ENCODE measurements around the gene ASXL1. TPM values are rescaled to one million over a fixed set of nuclear protein-coding genes. Genes with fewer than 3 reads are reported as not detected.

Gene ASXL1
- total RNA-seq, 1 experiment from 2014 or later: 22.7 TPM

- ChIA-PET CTCF (interaction anchor here (0.5 to 2.9 kb wide), 15 partner anchors 9 to 211 kb away, joined by 3 to 19 read pairs (median 4); no protein-coding TSS in a partner anchor), POLR2A (interaction anchor here (0.8 to 1.0 kb wide), 2 partner anchors 8 to 17 kb away, joined by 3 read pairs; no protein-coding TSS in a partner anchor)
- no peaks in the 10 kb centered on the region for H3K27me3 Mint-ChIP-seq (ENCODE audit: low read depth)
- H3K9me3 Mint-ChIP-seq: no peaks in the 10 kb centered on the region
- no peak for ATAC-seq
- peaks cover 6% of the 10 kb centered on the region; the same call in 1 of the 2 replicates for H3K36me3 Mint-ChIP-seq
- TF ChIP-seq IRF1 (CRISPR knock-in tag; IDR thresholded peaks at IDR 0.05): no peak
- TF ChIP-seq AFF4 (CRISPR knock-in tag; IDR thresholded peaks at IDR 0.05; ENCODE audit: borderline replicate concordance): no peak
- TF ChIP-seq SP1 (CRISPR knock-in tag; conservative IDR thresholded peaks at IDR 0.05): no peak
- TF ChIP-seq, protein P1, sequence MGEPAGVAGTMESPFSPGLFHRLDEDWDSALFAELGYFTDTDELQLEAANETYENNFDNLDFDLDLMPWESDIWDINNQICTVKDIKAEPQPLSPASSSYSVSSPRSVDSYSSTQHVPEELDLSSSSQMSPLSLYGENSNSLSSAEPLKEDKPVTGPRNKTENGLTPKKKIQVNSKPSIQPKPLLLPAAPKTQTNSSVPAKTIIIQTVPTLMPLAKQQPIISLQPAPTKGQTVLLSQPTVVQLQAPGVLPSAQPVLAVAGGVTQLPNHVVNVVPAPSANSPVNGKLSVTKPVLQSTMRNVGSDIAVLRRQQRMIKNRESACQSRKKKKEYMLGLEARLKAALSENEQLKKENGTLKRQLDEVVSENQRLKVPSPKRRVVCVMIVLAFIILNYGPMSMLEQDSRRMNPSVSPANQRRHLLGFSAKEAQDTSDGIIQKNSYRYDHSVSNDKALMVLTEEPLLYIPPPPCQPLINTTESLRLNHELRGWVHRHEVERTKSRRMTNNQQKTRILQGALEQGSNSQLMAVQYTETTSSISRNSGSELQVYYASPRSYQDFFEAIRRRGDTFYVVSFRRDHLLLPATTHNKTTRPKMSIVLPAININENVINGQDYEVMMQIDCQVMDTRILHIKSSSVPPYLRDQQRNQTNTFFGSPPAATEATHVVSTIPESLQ (CRISPR knock-in tag; IDR thresholded peaks at IDR 0.05): no peak
- TF ChIP-seq CBFB (CRISPR knock-in tag; IDR thresholded peaks at IDR 0.05; ENCODE audit: low read depth): no peak
- TF ChIP-seq, protein P2, sequence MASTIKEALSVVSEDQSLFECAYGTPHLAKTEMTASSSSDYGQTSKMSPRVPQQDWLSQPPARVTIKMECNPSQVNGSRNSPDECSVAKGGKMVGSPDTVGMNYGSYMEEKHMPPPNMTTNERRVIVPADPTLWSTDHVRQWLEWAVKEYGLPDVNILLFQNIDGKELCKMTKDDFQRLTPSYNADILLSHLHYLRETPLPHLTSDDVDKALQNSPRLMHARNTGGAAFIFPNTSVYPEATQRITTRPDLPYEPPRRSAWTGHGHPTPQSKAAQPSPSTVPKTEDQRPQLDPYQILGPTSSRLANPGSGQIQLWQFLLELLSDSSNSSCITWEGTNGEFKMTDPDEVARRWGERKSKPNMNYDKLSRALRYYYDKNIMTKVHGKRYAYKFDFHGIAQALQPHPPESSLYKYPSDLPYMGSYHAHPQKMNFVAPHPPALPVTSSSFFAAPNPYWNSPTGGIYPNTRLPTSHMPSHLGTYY (CRISPR knock-in tag; IDR thresholded peaks at IDR 0.05): no peak
- no peak for TF ChIP-seq ATF2 (CRISPR knock-in tag; IDR thresholded peaks at IDR 0.05; ENCODE audit: borderline replicate concordance, low read depth)
- TF ChIP-seq, protein P3, sequence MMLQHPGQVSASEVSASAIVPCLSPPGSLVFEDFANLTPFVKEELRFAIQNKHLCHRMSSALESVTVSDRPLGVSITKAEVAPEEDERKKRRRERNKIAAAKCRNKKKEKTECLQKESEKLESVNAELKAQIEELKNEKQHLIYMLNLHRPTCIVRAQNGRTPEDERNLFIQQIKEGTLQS (CRISPR knock-in tag; conservative IDR thresholded peaks at IDR 0.05): no peak
- no peak for TF ChIP-seq PRDM15 (CRISPR knock-in tag; IDR thresholded peaks at IDR 0.05)
- no peak for DNase-seq (ENCODE audit: low spot score)
- H3K4me3 Mint-ChIP-seq: peak overlapping the region; percentile 59
- H3K27ac Mint-ChIP-seq: peak overlapping the region; percentile 84
- peaks cover 13% of the 10 kb centered on the region for H3K4me1 Mint-ChIP-seq
Observed at GRCh38 chr20:32458061-32458836, 100.1 kb downstream of the ASXL1 start.
